ENCODE results near the gene DMRT3. TPM values are rescaled to one million over a fixed set of nuclear protein-coding genes. Genes with fewer than 3 reads are reported as not detected.

The DMRT3 gene
- total RNA-seq, 4 donors from 2014 or later: 0.12 TPM; not detected in 3

GRCh38 chr9:965497-965896, 11.0 kb upstream of the DMRT3 start:
- no peak overlapping the region for H3K27ac ChIP-seq
- H3K9me3 ChIP-seq: no peaks in the 10 kb centered on the region
- no peak for ATAC-seq
- TF ChIP-seq POLR2AphosphoS5 (IDR thresholded peaks at IDR 0.05) (no peak), EP300 (IDR thresholded peaks at IDR 0.05) (no peak), POLR2A (IDR thresholded peaks at IDR 0.05) (no peak)
- TF ChIP-seq, protein P1, sequence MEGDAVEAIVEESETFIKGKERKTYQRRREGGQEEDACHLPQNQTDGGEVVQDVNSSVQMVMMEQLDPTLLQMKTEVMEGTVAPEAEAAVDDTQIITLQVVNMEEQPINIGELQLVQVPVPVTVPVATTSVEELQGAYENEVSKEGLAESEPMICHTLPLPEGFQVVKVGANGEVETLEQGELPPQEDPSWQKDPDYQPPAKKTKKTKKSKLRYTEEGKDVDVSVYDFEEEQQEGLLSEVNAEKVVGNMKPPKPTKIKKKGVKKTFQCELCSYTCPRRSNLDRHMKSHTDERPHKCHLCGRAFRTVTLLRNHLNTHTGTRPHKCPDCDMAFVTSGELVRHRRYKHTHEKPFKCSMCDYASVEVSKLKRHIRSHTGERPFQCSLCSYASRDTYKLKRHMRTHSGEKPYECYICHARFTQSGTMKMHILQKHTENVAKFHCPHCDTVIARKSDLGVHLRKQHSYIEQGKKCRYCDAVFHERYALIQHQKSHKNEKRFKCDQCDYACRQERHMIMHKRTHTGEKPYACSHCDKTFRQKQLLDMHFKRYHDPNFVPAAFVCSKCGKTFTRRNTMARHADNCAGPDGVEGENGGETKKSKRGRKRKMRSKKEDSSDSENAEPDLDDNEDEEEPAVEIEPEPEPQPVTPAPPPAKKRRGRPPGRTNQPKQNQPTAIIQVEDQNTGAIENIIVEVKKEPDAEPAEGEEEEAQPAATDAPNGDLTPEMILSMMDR (IDR thresholded peaks at IDR 0.05): no peak
- H3K36me3 ChIP-seq: no peaks in the 10 kb centered on the region
- WGBS, 2 donors (ENCODE audit: low coverage in 1 of 2): 19 to 42% methylated on average over 2 of the region's 4 CpGs
- H3K27me3 ChIP-seq: peaks cover 97% of the 10 kb centered on the region
- H3K4me3 ChIP-seq: no peak overlapping the region
- H3K4me1 ChIP-seq: peaks cover 0 to 15% (median 3%) of the 10 kb centered on the region in 3 donors

DNA sequence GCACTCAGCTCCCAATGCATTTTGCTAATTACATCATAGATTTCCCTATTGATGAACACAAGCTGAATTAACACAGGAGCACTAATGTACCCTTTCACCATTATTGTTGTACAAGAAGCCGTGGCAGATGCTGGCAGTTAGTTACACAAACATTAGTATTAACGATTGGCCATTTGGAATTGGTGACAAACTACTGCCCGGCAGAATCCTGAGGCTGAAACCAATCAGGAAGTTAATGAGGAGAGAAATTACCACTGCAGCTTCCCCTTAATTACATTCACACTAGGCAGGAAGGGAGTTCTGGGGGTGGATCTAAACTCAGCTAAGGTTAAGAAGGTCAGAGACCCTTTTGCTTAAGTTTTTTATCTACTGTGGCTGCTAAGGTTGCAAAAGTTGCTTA, 9.6 kb upstream of the DMRT3 start:
- ATAC-seq: no peak
- 18 to 22% methylated on average over 3 of the region's 3 CpGs for WGBS, 2 donors (ENCODE audit: low coverage in 1 of 2)
- H3K27ac ChIP-seq: no peak overlapping the region
- no peaks in the 10 kb centered on the region for H3K36me3 ChIP-seq
- no peak overlapping the region for H3K4me3 ChIP-seq
- H3K4me1 ChIP-seq: peaks cover 0 to 28% (median 16%) of the 10 kb centered on the region in 3 donors
- TF ChIP-seq POLR2AphosphoS5 (IDR thresholded peaks at IDR 0.05): no peak
- TF ChIP-seq EP300 (IDR thresholded peaks at IDR 0.05): no peak
- TF ChIP-seq POLR2A (IDR thresholded peaks at IDR 0.05): no peak
- TF ChIP-seq, protein P1 (IDR thresholded peaks at IDR 0.05): no peak
- H3K9me3 ChIP-seq: no peaks in the 10 kb centered on the region
- H3K27me3 ChIP-seq: peaks cover 97% of the 10 kb centered on the region

DNA sequence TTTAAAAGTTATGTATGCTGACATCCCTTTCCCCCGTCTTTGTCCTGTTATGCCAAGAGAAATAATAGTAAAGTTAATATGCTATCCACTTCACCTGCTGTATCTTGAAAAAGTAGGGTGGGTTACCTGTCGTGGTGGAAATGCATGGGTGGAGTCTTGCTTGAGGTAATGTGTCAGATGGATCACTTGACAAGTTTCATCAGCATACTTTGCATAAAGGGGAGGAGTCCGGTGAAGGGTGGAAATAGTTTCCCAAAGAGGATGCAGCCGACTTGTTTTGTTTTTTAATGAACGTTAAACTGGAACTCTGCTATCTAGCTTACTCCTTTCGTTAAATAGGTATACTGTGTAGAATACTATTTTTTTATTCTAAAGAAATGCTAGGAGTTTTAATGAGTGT, 9.0 kb upstream of the DMRT3 start:
- WGBS, 2 donors (ENCODE audit: low coverage in 1 of 2): 10% methylated on average over 6 of the region's 6 CpGs
- no peak for ATAC-seq
- Histone ChIP-seq H3K4me3 (no peak overlapping the region), H3K27ac (no peak overlapping the region), H3K9me3 (no peaks in the 10 kb centered on the region), H3K36me3 (no peaks in the 10 kb centered on the region), H3K27me3 (peaks cover 97% of the 10 kb centered on the region), H3K4me1 (peaks cover 0 to 34% (median 21%) of the 10 kb centered on the region in 3 donors)
- no peak for TF ChIP-seq POLR2A (IDR thresholded peaks at IDR 0.05)
- no peak for TF ChIP-seq EP300 (IDR thresholded peaks at IDR 0.05)
- no peak for TF ChIP-seq POLR2AphosphoS5 (IDR thresholded peaks at IDR 0.05)
- TF ChIP-seq, protein P1 (IDR thresholded peaks at IDR 0.05): no peak

- no peak overlapping the region for H3K4me3 ChIP-seq
- no peaks in the 10 kb centered on the region for H3K36me3 ChIP-seq
- no peak for ATAC-seq
- 8 to 10% methylated on average over 12 to 13 of the region's 15 CpGs for WGBS, 2 donors (ENCODE audit: low coverage in 1 of 2)
- H3K4me1 ChIP-seq: peaks cover 0 to 40% (median 26%) of the 10 kb centered on the region in 3 donors
- H3K27ac ChIP-seq: no peak overlapping the region
- H3K27me3 ChIP-seq: peaks cover 97% of the 10 kb centered on the region
- H3K9me3 ChIP-seq: no peaks in the 10 kb centered on the region
- no peak for TF ChIP-seq POLR2A (IDR thresholded peaks at IDR 0.05)
- no peak for TF ChIP-seq POLR2AphosphoS5 (IDR thresholded peaks at IDR 0.05)
- TF ChIP-seq, protein P1 (IDR thresholded peaks at IDR 0.05): no peak
- no peak for TF ChIP-seq EP300 (IDR thresholded peaks at IDR 0.05)
These were observed 8.4 kb upstream of the DMRT3 start for GRCh38 chr9:967903-968641.

Data from gastroesophageal sphincter (tissue), 4 donors.